Panc1 (cell line): ENCODE data around the gene KLHDC9. TPM values are rescaled to one million over a fixed set of nuclear protein-coding genes. Genes with fewer than 3 reads are reported as not detected.

Experiments used
- ATAC-seq: fragments of 200-7000 bp; cut with Tn5 transposase; 2 replicates; pipeline ENCODE4 v1.9.1; 2020; ENCODE audit warnings: mild to moderate bottlenecking, moderate library complexity
- BruUV-seq: library from RNA; stranded (reverse); fragments of 400-500 nt; replicated peaks from 2 replicates; lab custom pipeline; 2021; lab: Mats Ljungman, UMichigan
- CTCF ChIA-PET: fragments of 300-600 bp; sonication (Branson Sonifier 250); formaldehyde crosslinking; loops from one replicate; lab custom pipeline; 2022; ENCODE audit warnings: antibody characterized with exemption; lab: Charles Lee
- POLR2A ChIA-PET: fragments of 300-600 bp; sonication (Branson Sonifier 250); formaldehyde crosslinking; loops from one replicate; lab custom pipeline; 2022; ENCODE audit warnings: antibody characterized with exemption; lab: Charles Lee
- DNase-seq: peaks from one replicate; pipeline ENCODE4 v3.0.0-alpha.2; 2010; ENCODE audit warnings: low read depth, low spot score
- H3K27ac ChIP-seq: 2 replicates; pipeline ENCODE4 v1.5.1; 2011; ENCODE audit warnings: mild to moderate bottlenecking, low read length, inconsistent platforms
- H3K27me3 ChIP-seq: fragments of 200-500 bp; sonication (Bioruptor generic); 2 replicates; pipeline ENCODE4 v1.6.0; 2014; ENCODE audit warnings: low read length, inconsistent platforms; ENCODE audit not compliant: control insufficient read depth, insufficient read depth
- H3K36me3 ChIP-seq: fragments of 200-500 bp; sonication (Bioruptor generic); 2 replicates; pipeline ENCODE4 v1.5.1; 2014; ENCODE audit warnings: inconsistent platforms, mild to moderate bottlenecking, low read length, moderate library complexity; ENCODE audit not compliant: control insufficient read depth, insufficient read depth
- H3K4me1 ChIP-seq: 2 replicates; pipeline ENCODE4 v1.5.1; 2011; ENCODE audit warnings: inconsistent platforms, mild to moderate bottlenecking, low read length, moderate library complexity; ENCODE audit not compliant: control insufficient read depth, insufficient read depth
- H3K4me3 ChIP-seq, 2 experiments: 2 replicates each; pipeline ENCODE4 v1.5.1; 2011 to 2012; ENCODE audit warnings: low read depth in 2 of 2, low read length in 2 of 2, mild to moderate bottlenecking in 2 of 2, inconsistent platforms in 1 of 2, moderate library complexity in 1 of 2
- H3K9me3 ChIP-seq: fragments of 200-500 bp; sonication (Bioruptor generic); 2 replicates; pipeline ENCODE4 v1.5.1; 2014; ENCODE audit warnings: low read depth, mild to moderate bottlenecking, inconsistent platforms, low read length, moderate library complexity; ENCODE audit not compliant: control insufficient read depth, insufficient read depth
- CTCF ChIP-seq: fragments of 450-650 bp; IDR thresholded peaks from 2 replicates; pipeline ENCODE4 v1.5.1; 2017; ENCODE audit warnings: mild to moderate bottlenecking
- POLR2AphosphoS5 ChIP-seq: IDR thresholded peaks from 2 replicates; pipeline ENCODE4 v1.6.1; 2012; ENCODE audit warnings: mild to moderate bottlenecking, low read depth, low read length, moderate library complexity
- REST ChIP-seq, 2 experiments: IDR thresholded peaks; 2 replicates each; pipeline ENCODE4 v1.6.1; 2011 to 2012; ENCODE audit warnings: low read depth in 2 of 2, control low read depth in 1 of 2, low read length in 1 of 2, mild to moderate bottlenecking in 1 of 2, moderate library complexity in 1 of 2; ENCODE audit not compliant: insufficient read depth in 1 of 2
- SIN3A ChIP-seq: IDR thresholded peaks from 2 replicates; pipeline ENCODE4 v1.6.1; 2012; ENCODE audit warnings: low read depth, mild to moderate bottlenecking, low read length, moderate library complexity, borderline replicate concordance; ENCODE audit not compliant: insufficient read depth
- TCF7L2 ChIP-seq: IDR thresholded peaks from 2 replicates; pipeline ENCODE4 v1.6.1; 2011; ENCODE audit warnings: mild to moderate bottlenecking, low read depth, low read length, inconsistent platforms
- in situ Hi-C: cut with HindIII; loops from 2 replicates; pipeline ENCODE4 v1.10.0; 2016; ENCODE audit warnings: low sequenced_read_pairs, low pct_unique_long_range_greater_than_20kb
- intact Hi-C: fragments of 100-400 bp; cut with micrococcal nuclease; formaldehyde crosslinking; loops from one replicate; pipeline ENCODE4 v1.10.0; 2022; ENCODE audit not compliant: unreplicated experiment
- total RNA-seq: library from RNA; stranded (reverse); gene quantifications from one replicate; pipeline ENCODE4 v1.2.1, GENCODE V29; 2021; ENCODE audit not compliant: unreplicated experiment

KLHDC9 gene
- total RNA-seq, 1 experiment from 2014 or later = 7.6 TPM

- Histone ChIP-seq H3K27me3 (no peaks in the 10 kb centered on the region), H3K27ac (no peak overlapping the region), H3K9me3 (no peaks in the 10 kb centered on the region), H3K36me3 (no peaks in the 10 kb centered on the region), H3K4me3 (no peak overlapping the region), H3K4me1 (no peaks in the 10 kb centered on the region)
- intact Hi-C loops (no loop called here), in situ Hi-C loops (no loop called here)
- POLR2A ChIA-PET = interaction anchor here (0.6 kb wide), 1 partner anchor 876 kb away, joined by 3 read pairs; no protein-coding TSS in a partner anchor
- no TSS peak for BruUV-seq
- DNase-seq = no peak
- no peak for ATAC-seq
- CTCF ChIA-PET = no interaction called here
- no peak for TF ChIP-seq SIN3A
- no peak for TF ChIP-seq REST (IDR thresholded peaks at IDR 0.05; ENCODE audit: insufficient read depth in 1 of 2, low read depth in 2 of 2, low read length in 1 of 2)
Measured at GRCh38 chr1:161091093-161091492, 7.1 kb upstream of the KLHDC9 start.

GRCh38 chr1:161091796-161092507 lies 6.2 kb upstream of the KLHDC9 start:
- no TSS peak for BruUV-seq
- in situ Hi-C loops = no loop called here

More at GRCh38 chr1:161091796-161092507, 6.2 kb upstream of the KLHDC9 start:
- CTCF ChIA-PET = interaction anchor here (1.1 kb wide), 1 partner anchor 50 kb away, joined by 4 read pairs; no protein-coding TSS in a partner anchor
- POLR2A ChIA-PET = no interaction called here
- TF ChIP-seq CTCF (no peak), REST (IDR thresholded peaks at IDR 0.05; ENCODE audit: insufficient read depth in 1 of 2, low read depth in 2 of 2, low read length in 1 of 2) (no peak), TCF7L2 (no peak), SIN3A (no peak), POLR2AphosphoS5 (no peak)
- no peaks in the 10 kb centered on the region for H3K27me3 ChIP-seq
- DNase-seq (no peak), ATAC-seq (no peak)
- intact Hi-C loops = no loop called here
- H3K4me3 ChIP-seq = no peak overlapping the region
- H3K4me1 ChIP-seq = no peaks in the 10 kb centered on the region
- H3K36me3 ChIP-seq = no peaks in the 10 kb centered on the region
- H3K27ac ChIP-seq = no peak overlapping the region
- no peaks in the 10 kb centered on the region for H3K9me3 ChIP-seq
